ENCODE data around the gene HTN3.
"Not testable (repeated sequence)": the region's sequence is repeated elsewhere in the genome, so short reads cannot be mapped to it uniquely, and the experiment has no call there.

The HTN3 gene

DNA sequence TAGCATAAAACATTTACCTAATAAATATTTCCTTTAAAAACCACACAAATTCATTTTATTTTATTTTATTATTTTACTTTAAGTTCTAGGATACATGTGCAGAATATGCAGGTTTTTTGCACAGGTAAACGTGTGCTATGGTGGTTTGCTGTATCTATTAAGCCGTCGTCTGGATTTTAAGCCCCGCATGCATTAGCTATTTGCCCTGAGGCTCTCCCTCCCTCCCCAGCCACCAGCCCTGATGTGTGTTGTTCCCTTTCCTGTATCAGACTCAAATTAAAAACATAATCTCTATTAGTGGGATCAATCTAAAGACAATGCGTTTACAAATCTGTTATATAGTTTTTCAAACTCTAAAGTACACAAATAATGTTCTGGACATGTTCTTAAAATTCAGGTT is 1.2 kb upstream of the HTN3 start:
- 95% methylated on average over 5 of the region's 5 CpGs for WGBS
- Histone ChIP-seq H3K9ac (ENCODE audit: low read depth, low read length) (no peak overlapping the region), H3K27me3 (ENCODE audit: insufficient read depth, low read length) (no peaks in the 10 kb centered on the region), H3K4me1 (ENCODE audit: insufficient read depth, low read length) (no peaks in the 10 kb centered on the region), H3K27ac (ENCODE audit: low read depth, low read length) (no peak overlapping the region), H3K9me3 (ENCODE audit: insufficient read depth, low read depth, low read length) (no peaks in the 10 kb centered on the region), H3K4me3 (ENCODE audit: low read length) (no peak overlapping the region), H3K36me3 (ENCODE audit: insufficient read depth, low read length) (no peaks in the 10 kb centered on the region)

DNA sequence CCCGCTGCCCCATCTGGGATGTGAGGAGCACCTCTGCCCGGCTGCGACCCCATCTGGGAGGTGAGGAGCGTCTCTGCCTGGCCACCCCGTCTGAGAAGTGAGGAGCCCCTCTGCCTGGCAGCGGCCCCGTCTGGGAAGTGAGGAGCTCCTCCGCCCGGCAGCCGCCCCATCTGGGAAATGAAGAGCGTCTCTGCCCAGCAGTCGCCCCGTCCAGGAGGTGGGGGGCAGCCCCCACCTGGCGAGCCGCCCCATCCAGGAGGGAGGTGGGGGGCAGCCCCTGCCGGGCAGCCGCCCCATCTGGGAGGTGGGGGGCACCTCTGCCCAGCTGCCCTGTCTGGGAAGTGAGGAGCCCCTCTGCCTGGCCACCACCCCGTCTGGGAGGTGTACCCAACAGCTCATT is 9.3 kb downstream of the HTN3 start:
- not testable (repeated sequence) for H3K27ac ChIP-seq (ENCODE audit: low read depth, low read length); H3K4me3 ChIP-seq (ENCODE audit: low read length); H3K9me3 ChIP-seq (ENCODE audit: insufficient read depth, low read depth, low read length); H3K27me3 ChIP-seq (ENCODE audit: insufficient read depth, low read length); H3K9ac ChIP-seq (ENCODE audit: low read depth, low read length); H3K4me1 ChIP-seq (ENCODE audit: insufficient read depth, low read length); H3K36me3 ChIP-seq (ENCODE audit: insufficient read depth, low read length)
- WGBS, result 91% methylated on average over 18 of the region's 18 CpGs

DNA sequence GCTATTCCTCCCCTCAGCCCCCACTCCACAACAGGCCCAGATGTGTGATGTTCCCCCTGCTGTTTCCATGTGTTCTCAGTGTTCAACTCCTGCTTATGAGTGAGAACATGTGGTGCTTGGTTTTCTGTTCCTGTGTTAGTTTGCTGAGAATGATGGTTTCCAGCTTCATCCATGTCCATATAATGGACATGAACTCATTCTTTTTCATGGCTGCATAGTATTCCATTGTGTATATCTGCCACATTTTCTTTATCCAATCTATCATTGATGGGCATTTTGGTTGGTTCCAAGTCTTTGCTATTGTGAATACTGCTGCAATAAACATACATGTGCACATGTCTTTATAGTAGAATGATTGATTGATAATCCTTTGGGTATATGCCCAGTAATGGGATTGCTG is 11.7 kb downstream of the HTN3 start:
- not testable (repeated sequence) for H3K4me1 ChIP-seq (ENCODE audit: insufficient read depth, low read length); H3K9me3 ChIP-seq (ENCODE audit: insufficient read depth, low read depth, low read length); H3K4me3 ChIP-seq (ENCODE audit: low read length); H3K27me3 ChIP-seq (ENCODE audit: insufficient read depth, low read length); H3K27ac ChIP-seq (ENCODE audit: low read depth, low read length); H3K36me3 ChIP-seq (ENCODE audit: insufficient read depth, low read length); H3K9ac ChIP-seq (ENCODE audit: low read depth, low read length)

DNA sequence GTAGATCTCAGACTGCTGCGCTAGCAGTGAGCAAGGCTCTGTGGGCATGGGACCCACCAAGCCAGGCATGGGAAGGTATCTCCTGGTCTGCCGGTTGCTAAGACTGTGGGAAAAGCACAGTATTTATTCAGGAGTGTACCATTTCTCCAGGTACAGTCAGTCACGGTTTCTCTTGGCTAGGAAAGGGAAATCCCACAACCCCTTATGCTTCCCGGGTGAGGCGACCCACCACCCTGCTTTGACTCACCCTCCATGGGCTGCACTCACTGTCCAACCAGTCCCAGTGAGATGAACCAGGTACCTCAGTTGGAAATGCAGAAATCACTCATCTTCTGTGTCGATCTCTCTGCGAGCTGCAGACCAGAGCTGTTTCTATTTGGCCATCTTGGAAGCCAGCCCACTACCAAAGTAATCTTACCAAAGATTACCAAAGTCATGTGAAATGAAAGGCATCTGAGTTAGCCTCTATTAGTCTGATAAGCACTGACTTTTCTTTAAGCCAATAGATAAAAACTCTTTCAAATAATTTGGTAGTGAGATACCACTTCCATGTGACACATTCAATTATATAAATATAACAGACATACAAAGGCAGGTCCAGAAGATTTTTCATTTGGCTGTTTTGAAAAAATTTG is 13.5 kb downstream of the HTN3 start:
- WGBS, result 96% methylated on average over 7 of the region's 7 CpGs

DNA sequence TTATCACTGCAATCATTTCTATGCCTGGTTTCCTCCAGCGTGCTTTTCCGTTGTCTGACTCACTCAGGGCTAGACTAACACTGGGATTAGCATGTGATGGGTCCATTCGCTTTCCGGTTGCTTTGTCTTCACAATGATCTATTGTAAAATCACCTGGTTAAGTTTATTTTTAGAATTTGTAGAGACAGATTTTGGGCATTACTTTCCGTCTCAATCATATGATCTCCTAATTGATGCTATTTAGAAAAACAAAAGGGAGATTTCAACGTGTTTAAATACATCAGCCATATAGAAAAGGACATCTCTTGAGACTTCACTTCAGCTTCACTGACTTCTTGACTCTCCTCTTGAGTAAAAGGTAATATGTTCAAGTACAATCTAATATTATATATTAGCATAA is 21.9 kb downstream of the HTN3 start, which contains the start of gene HTN1:
HTN1 (plus strand) TSS at position 301 of the 400 bp plus-strand sequence. CDS start 2,639 bp downstream, outside the sequence.
- H3K27me3 ChIP-seq (ENCODE audit: insufficient read depth, low read length); H3K4me3 ChIP-seq (ENCODE audit: low read length); H3K9me3 ChIP-seq (ENCODE audit: insufficient read depth, low read depth, low read length); H3K27ac ChIP-seq (ENCODE audit: low read depth, low read length); H3K36me3 ChIP-seq (ENCODE audit: insufficient read depth, low read length); H3K4me1 ChIP-seq (ENCODE audit: insufficient read depth, low read length); H3K9ac ChIP-seq (ENCODE audit: low read depth, low read length): not testable (repeated sequence)
- 85% methylated on average over 4 of the region's 6 CpGs for WGBS

More for the DNA sequence above, 13.5 kb downstream of the HTN3 start:
- H3K4me1 ChIP-seq (ENCODE audit: insufficient read depth, low read length), result no peaks in the 10 kb centered on the region
- no peak overlapping the region for H3K27ac ChIP-seq (ENCODE audit: low read depth, low read length)
- no peaks in the 10 kb centered on the region for H3K36me3 ChIP-seq (ENCODE audit: insufficient read depth, low read length)
- H3K27me3 ChIP-seq (ENCODE audit: insufficient read depth, low read length), result no peaks in the 10 kb centered on the region
- no peaks in the 10 kb centered on the region for H3K9me3 ChIP-seq (ENCODE audit: insufficient read depth, low read depth, low read length)
- H3K9ac ChIP-seq (ENCODE audit: low read depth, low read length), result no peak overlapping the region
- no peak overlapping the region for H3K4me3 ChIP-seq (ENCODE audit: low read length)

DNA sequence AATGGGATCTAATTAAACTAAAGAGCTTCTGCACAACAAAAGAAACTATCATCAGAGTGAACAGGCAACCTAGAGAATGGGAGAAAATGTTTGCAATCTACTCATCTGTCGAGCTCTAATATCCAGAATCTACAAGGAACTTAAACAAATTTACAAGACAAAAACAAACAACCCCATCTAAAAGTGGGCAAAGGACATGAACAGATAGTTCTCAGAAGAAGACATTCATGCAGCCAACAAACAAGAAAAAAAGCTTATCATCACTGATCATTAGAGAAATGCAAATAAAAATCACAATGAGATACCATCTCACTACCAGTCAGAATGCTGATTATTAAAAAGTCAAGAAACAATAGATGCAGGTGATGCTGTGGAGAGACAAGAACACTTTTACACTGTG is 28.3 kb downstream of the HTN3 start:
- H3K4me3 ChIP-seq (ENCODE audit: low read length); H3K9ac ChIP-seq (ENCODE audit: low read depth, low read length); H3K4me1 ChIP-seq (ENCODE audit: insufficient read depth, low read length); H3K27me3 ChIP-seq (ENCODE audit: insufficient read depth, low read length); H3K36me3 ChIP-seq (ENCODE audit: insufficient read depth, low read length); H3K27ac ChIP-seq (ENCODE audit: low read depth, low read length); H3K9me3 ChIP-seq (ENCODE audit: insufficient read depth, low read depth, low read length): not testable (repeated sequence)
- 75% methylated on average over 1 of the region's 1 CpG for WGBS

DNA sequence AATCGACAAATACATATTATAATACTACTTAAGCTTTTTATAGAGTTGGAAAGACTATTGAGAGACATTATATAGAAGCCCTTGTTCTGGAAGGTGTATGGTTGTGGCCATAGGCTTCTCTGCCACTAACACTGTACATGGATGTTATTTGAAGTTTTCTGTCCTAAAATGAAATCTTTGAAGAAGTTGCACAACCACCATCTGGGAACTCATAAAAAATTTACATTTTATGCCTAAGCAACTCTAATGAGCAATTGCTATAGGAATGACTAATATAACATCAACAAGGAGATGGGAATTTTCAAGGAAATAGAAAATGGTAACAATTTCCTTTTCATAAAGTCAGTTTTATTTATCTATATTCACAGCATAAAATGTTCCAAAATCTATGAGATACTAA is 29.4 kb downstream of the HTN3 start:
- peaks cover 6% of the 10 kb centered on the region; the same call in 1 of the 2 replicates for H3K9me3 ChIP-seq (ENCODE audit: insufficient read depth, low read depth, low read length)
- no peak overlapping the region for H3K4me3 ChIP-seq (ENCODE audit: low read length)
- H3K36me3 ChIP-seq (ENCODE audit: insufficient read depth, low read length), result no peaks in the 10 kb centered on the region
- H3K4me1 ChIP-seq (ENCODE audit: insufficient read depth, low read length), result no peaks in the 10 kb centered on the region
- H3K27me3 ChIP-seq (ENCODE audit: insufficient read depth, low read length), result no peaks in the 10 kb centered on the region
- no CpG with 5 or more reads among the region's 1 CpG for WGBS
- H3K27ac ChIP-seq (ENCODE audit: low read depth, low read length), result no peak overlapping the region
- no peak overlapping the region for H3K9ac ChIP-seq (ENCODE audit: low read depth, low read length)

DNA sequence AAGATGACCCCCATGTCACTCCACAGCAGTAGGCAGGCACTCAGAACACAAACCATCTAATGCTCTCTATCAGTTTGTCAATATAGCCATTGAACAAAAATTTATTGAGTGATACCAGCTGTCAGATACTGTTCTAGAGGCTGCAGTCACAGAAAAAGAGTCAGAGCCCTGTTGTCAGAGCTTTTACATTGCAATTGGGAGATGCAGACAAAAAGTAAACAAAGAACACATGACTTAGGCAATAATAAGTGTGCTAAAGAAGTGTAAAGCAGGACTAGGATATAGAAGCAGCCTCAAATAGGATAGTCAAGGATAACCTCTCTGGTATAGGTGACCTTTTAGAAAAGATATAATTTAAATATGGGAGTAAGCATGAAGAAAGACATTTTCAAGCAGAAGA is 30.9 kb downstream of the HTN3 start:
- Histone ChIP-seq H3K4me3 (ENCODE audit: low read length) (no peak overlapping the region), H3K36me3 (ENCODE audit: insufficient read depth, low read length) (no peaks in the 10 kb centered on the region), H3K9me3 (ENCODE audit: insufficient read depth, low read depth, low read length) (peaks cover 6% of the 10 kb centered on the region; the same call in 1 of the 2 replicates), H3K4me1 (ENCODE audit: insufficient read depth, low read length) (no peaks in the 10 kb centered on the region), H3K9ac (ENCODE audit: low read depth, low read length) (no peak overlapping the region), H3K27me3 (ENCODE audit: insufficient read depth, low read length) (no peaks in the 10 kb centered on the region), H3K27ac (ENCODE audit: low read depth, low read length) (no peak overlapping the region)

DNA sequence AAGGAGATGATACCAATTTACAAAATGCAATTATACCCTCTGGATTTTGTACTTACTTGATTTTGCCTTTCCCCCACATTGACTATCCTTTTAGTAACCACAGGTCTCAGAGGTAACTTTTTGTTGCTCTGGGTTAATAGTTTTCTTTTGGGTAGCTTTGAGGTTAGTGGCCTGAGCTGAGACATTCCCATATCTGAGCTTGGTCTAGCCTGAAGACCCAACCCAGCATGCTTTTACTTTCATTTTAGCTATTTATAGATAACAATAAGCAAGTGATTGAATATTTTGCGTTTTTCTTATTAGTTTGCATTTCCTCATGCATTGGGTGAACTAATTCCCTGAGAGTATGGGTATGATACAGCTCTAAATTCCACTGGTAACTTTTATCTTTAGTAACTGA is 33.7 kb downstream of the HTN3 start:
- Histone ChIP-seq H3K27me3 (ENCODE audit: insufficient read depth, low read length) (no peaks in the 10 kb centered on the region), H3K9ac (ENCODE audit: low read depth, low read length) (no peak overlapping the region), H3K9me3 (ENCODE audit: insufficient read depth, low read depth, low read length) (no peaks in the 10 kb centered on the region), H3K27ac (ENCODE audit: low read depth, low read length) (no peak overlapping the region), H3K4me3 (ENCODE audit: low read length) (no peak overlapping the region), H3K4me1 (ENCODE audit: insufficient read depth, low read length) (no peaks in the 10 kb centered on the region), H3K36me3 (ENCODE audit: insufficient read depth, low read length) (no peaks in the 10 kb centered on the region)
- 100% methylated on average over 1 of the region's 1 CpG for WGBS

DNA sequence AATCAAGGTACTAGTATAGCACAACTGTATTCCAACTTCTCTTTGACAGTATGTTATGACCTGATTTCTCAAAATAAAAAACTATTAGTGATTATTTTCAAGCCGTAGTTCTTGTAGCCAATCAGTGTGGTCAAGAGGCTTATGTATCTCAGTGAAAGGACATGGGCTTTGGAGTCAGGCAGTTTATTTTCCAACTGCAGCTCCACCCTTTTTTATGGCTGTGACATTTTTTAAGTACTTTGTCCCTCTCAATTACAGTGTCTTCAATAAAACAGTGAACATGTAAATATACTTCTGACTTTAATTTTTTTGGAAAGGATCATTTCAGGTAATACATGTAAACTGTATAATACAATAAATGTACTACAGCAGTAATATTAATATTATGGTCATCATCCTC is 51.9 kb downstream of the HTN3 start:
- H3K27me3 ChIP-seq (ENCODE audit: insufficient read depth, low read length), result no peaks in the 10 kb centered on the region
- WGBS, result 100% methylated on average over 1 of the region's 1 CpG
- H3K4me3 ChIP-seq (ENCODE audit: low read length), result no peak overlapping the region
- H3K36me3 ChIP-seq (ENCODE audit: insufficient read depth, low read length), result no peaks in the 10 kb centered on the region
- no peak overlapping the region for H3K9ac ChIP-seq (ENCODE audit: low read depth, low read length)
- no peak overlapping the region for H3K27ac ChIP-seq (ENCODE audit: low read depth, low read length)
- H3K9me3 ChIP-seq (ENCODE audit: insufficient read depth, low read depth, low read length), result peaks cover 6% of the 10 kb centered on the region; the same call in 1 of the 2 replicates
- H3K4me1 ChIP-seq (ENCODE audit: insufficient read depth, low read length), result no peaks in the 10 kb centered on the region
